Neural progenitor cell (in vitro differentiated cells): ENCODE results near the gene SCYL2.

Experiments used
- CTCF ChIP-seq: fragments of 200-600 bp; sonication (generic); IDR thresholded peaks from 2 replicates; pipeline ENCODE4 v1.5.1; 2017; ENCODE audit warnings: antibody characterized with exemption, mild to moderate bottlenecking
- EZH2 ChIP-seq: fragments of 200-600 bp; sonication (generic); IDR thresholded peaks from 2 replicates; pipeline ENCODE4 v1.6.1; 2017; ENCODE audit warnings: antibody characterized with exemption, mild to moderate bottlenecking, moderate library complexity
- EZH2phosphoT487 ChIP-seq: fragments of 200-600 bp; sonication (generic); IDR thresholded peaks from 2 replicates; pipeline ENCODE4 v1.6.1; 2017; ENCODE audit warnings: antibody characterized with exemption

DNA sequence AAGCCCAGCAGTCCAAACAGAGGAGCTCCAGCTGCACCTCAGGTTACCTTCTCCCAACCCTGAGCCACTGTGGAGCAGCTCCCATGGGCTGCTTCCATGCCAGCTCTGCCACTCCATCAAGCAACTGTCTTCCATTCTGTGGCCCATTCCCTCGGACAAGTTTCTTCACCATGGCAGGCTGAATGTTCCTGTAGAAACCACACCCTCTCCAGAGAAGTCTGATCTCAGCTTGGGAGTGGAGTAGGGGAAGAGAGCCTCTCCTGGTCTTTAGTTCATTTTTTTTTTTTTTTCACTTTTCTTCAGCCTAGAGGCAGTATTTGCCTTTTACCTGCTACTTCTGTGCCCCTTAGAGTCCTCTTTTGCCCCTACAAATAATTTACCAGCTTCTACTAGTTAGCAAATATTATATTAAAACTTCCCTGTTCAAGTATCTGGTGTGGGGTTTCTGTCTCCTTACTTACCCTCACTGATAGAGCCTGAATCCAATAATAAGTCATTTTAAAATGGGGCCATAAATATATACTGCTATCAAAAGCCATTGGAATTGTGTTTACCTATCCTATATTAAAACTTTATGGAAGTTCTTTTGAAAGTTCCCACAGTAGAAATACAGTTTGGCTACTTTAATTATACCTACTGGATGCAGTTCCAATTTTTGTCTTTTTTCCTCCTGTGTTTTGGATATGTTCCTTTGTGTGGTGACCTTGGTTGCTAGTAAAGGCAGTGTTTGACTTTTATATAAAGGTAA lies 78.2 kb downstream of the SCYL2 start:
- TF ChIP-seq CTCF (no peak), EZH2 (no peak), EZH2phosphoT487 (no peak)
